ENCODE measurements around the gene MAP2K5. TPM values are rescaled to one million over a fixed set of nuclear protein-coding genes. Genes with fewer than 3 reads are reported as not detected.

MAP2K5 gene
- total RNA-seq, 1 experiment from 2014 or later, result 15.0 TPM

DNA sequence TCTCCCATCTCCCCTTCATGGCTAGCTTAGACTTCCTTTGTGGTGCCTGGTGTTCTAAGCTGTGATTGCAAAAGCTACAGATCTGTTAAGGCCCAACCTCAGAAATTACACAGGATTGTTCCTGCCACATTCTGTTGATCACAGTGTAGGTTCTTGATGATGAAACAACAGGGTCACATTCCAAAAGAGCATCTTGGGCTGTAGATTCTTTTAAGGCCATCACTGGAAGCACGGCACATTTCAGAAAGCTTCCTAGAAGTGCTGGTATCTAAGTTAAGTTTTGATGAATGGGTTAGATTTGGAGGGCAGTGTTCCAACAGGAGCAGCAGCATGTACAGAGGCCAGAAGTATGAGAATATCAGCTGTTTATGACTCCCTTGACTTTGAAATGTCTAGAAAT is 175.3 kb downstream of the MAP2K5 start:
- no peak overlapping the region for H3K18ac ChIP-seq (ENCODE audit: insufficient read length, low read depth, low read length)
- TF ChIP-seq, protein P1, sequence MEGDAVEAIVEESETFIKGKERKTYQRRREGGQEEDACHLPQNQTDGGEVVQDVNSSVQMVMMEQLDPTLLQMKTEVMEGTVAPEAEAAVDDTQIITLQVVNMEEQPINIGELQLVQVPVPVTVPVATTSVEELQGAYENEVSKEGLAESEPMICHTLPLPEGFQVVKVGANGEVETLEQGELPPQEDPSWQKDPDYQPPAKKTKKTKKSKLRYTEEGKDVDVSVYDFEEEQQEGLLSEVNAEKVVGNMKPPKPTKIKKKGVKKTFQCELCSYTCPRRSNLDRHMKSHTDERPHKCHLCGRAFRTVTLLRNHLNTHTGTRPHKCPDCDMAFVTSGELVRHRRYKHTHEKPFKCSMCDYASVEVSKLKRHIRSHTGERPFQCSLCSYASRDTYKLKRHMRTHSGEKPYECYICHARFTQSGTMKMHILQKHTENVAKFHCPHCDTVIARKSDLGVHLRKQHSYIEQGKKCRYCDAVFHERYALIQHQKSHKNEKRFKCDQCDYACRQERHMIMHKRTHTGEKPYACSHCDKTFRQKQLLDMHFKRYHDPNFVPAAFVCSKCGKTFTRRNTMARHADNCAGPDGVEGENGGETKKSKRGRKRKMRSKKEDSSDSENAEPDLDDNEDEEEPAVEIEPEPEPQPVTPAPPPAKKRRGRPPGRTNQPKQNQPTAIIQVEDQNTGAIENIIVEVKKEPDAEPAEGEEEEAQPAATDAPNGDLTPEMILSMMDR (conservative IDR thresholded peaks at IDR 0.05), result no peak
- no peak overlapping the region for H2BK12ac ChIP-seq (ENCODE audit: insufficient read length, low read depth, low read length)
- Mint-ChIP-seq H3K4me3 (no peak overlapping the region), H3K27ac (no peak overlapping the region), H3K36me3 (ENCODE audit: insufficient read depth in 1 of 3, low read depth in 3 of 3) (no peaks in the 10 kb centered on the region), H3K4me1 (no peaks in the 10 kb centered on the region), H3K9me3 (no peaks in the 10 kb centered on the region), H3K27me3 (ENCODE audit: low read depth) (no peaks in the 10 kb centered on the region)
- H3K79me1 ChIP-seq (ENCODE audit: insufficient read depth, low read depth, low read length, poor library complexity, severe bottlenecking), result no peaks in the 10 kb centered on the region
- no peaks in the 10 kb centered on the region for H4K20me1 ChIP-seq (ENCODE audit: control insufficient read depth, insufficient read depth, insufficient read length)
- H3K27me3 ChIP-seq (ENCODE audit: insufficient read depth, low read length), result no peaks in the 10 kb centered on the region
- WGBS (ENCODE audit: extremely low coverage, insufficient read length, low lambda C conversion rate), result no CpG with 5 or more reads among the region's 1 CpG
- H3K9me3 ChIP-seq (ENCODE audit: control insufficient read depth, low read depth, low read length), result no peaks in the 10 kb centered on the region
- H4K91ac ChIP-seq (ENCODE audit: insufficient read length, low read depth, low read length), result no peak overlapping the region
- H3K56ac ChIP-seq (ENCODE audit: insufficient read length, low read depth, low read length), result no peak overlapping the region
- H3K4me2 ChIP-seq (ENCODE audit: insufficient read depth, insufficient read length, low read length), result no peak overlapping the region
- H3K23ac ChIP-seq (ENCODE audit: insufficient read length, low read depth, low read length), result no peak overlapping the region
- no peaks in the 10 kb centered on the region for H3K23me2 ChIP-seq (ENCODE audit: insufficient read length, low read depth, low read length, poor library complexity, severe bottlenecking)
- DNase-seq, result no peak
- no peak overlapping the region for H3K4ac ChIP-seq (ENCODE audit: low read depth, low read length)
- H3K79me2 ChIP-seq (ENCODE audit: insufficient read depth, low read length), result no peaks in the 10 kb centered on the region
- no peak overlapping the region for H3K9ac ChIP-seq (ENCODE audit: extremely low read depth, insufficient read length, low read length)
- H2BK20ac ChIP-seq (ENCODE audit: low read depth, low read length, poor library complexity, severe bottlenecking), result no peak overlapping the region
- no peak overlapping the region for H2BK15ac ChIP-seq (ENCODE audit: low read depth, low read length)
- H2BK5ac ChIP-seq (ENCODE audit: insufficient read length, low read length), result no peak overlapping the region
- no peak overlapping the region for H2AK5ac ChIP-seq (ENCODE audit: insufficient read length, low read length)
- no peak overlapping the region for H4K8ac ChIP-seq (replicated peaks; ENCODE audit: insufficient read length, low read depth, low read length)
- no peak overlapping the region for H4K5ac ChIP-seq (ENCODE audit: insufficient read length, low read depth, low read length)
- no peak overlapping the region for H3T11ph ChIP-seq (ENCODE audit: low read length)
- no peak overlapping the region for H2AFZ ChIP-seq (ENCODE audit: low read length)
- H3K14ac ChIP-seq (ENCODE audit: insufficient read depth, low read length), result no peak overlapping the region
- no peak overlapping the region for H2BK120ac ChIP-seq (ENCODE audit: low read depth, low read length, poor library complexity, severe bottlenecking)
- no peak overlapping the region for H3K27ac ChIP-seq (ENCODE audit: insufficient read length, low read depth, low read length)
- H3K4me1 ChIP-seq (ENCODE audit: insufficient read depth, low read length), result no peaks in the 10 kb centered on the region
